ENCODE results near the gene CDK18. TPM values are rescaled to one million over a fixed set of nuclear protein-coding genes. Genes with fewer than 3 reads are reported as not detected.

The CDK18 gene
- total and polyA plus RNA-seq, 2 of the 8 experiments (the other 6 are each of a cell fraction or from before 2014, with no cell fraction given), result 31.2 to 44.0 TPM

DNA sequence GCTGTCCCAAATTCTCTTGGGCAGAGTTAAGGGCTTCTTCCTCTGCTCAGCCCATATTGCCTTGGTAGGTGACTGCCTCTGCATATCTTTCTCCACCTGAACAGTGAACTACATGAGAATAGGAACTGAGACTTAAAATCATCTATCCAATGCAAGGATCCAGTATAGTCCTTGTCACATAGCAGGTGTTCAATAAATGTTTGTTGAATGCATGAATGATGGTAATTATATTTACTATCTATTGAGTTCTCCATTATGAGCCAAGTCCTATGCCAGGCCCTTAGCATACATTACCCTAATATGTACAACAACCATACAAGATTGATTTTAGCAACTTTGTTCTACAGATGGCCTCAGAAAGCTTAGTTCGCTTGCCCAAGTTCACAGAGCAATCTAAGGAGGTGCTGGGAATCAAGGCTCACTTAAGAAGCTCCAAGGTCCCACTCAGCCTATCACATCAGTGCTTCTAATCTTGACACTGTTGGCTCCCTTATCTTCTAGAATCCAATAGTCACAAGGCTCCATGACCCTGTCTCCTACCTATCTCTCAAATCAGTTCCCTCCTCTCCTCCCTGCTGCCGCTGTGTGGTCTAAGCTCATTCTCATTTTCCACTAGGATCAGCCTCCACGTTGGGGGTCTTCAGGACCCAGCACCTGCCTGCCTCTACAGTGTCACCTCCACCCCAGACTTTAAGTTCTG lies 2.2 kb upstream of the CDK18 start:
- H3K4me1 ChIP-seq (replicated peaks in 1 of 4; ENCODE audit: control insufficient read depth in 3 of 4, insufficient read depth in 4 of 4, low read length in 3 of 4), result peaks cover 0 to 29% (median 16%) of the 10 kb centered on the region in 4 experiments; a peak in 6 of 7 replicates
- H3K23me2 ChIP-seq (ENCODE audit: low read depth, low read length), result peaks cover 9% of the 10 kb centered on the region; the same call in 1 of the 2 replicates
- H2BK15ac ChIP-seq (ENCODE audit: low read length), result peak overlapping the region; percentile 37
- no peak overlapping the region for H3K27ac ChIP-seq (ENCODE audit: low read depth, low read length)
- H3K9ac ChIP-seq (replicated peaks in 1 of 4; ENCODE audit: extremely low read depth in 1 of 4, low read depth in 3 of 4, low read length in 3 of 4), result no peak overlapping the region
- H3K79me2 ChIP-seq (ENCODE audit: control insufficient read depth in 1 of 2, insufficient read depth in 2 of 2, low read length in 2 of 2), result peaks cover 0 to 22% of the 10 kb centered on the region in 2 experiments; a peak in 3 of 4 replicates
- ChIA-PET POLR2A (ENCODE audit: partially characterized antibody) (interaction anchor here (0.7 to 4.8 kb wide), 6 partner anchors 10 to 46 kb away, joined by 3 to 17 read pairs (median 4); partner anchors contain the start of gene BLACAT1), CTCF (ENCODE audit: partially characterized antibody) (interaction anchor here (0.8 to 47.3 kb wide), 9 partner anchors 3 to 272 kb away, joined by 3 to 1626 read pairs (median 5); partner anchors contain the start of genes BLACAT1 and CDK18)
- no peak overlapping the region for H3K14ac ChIP-seq (ENCODE audit: insufficient read length)
- H3K56ac ChIP-seq (replicated peaks; ENCODE audit: insufficient read length, low read depth, low read length), result no peak overlapping the region
- H2BK120ac ChIP-seq (replicated peaks; ENCODE audit: low read depth, low read length), result no peak overlapping the region
- no peak overlapping the region for H3K23ac ChIP-seq (ENCODE audit: insufficient read length)
- H3K4ac ChIP-seq (replicated peaks; ENCODE audit: insufficient read length, low read depth, low read length), result no peak overlapping the region
- WGBS, 2 experiments (ENCODE audit: extremely low coverage in 1 of 2, insufficient coverage in 1 of 2, insufficient read length in 1 of 2, insufficient replicate concordance in 2 of 2, low coverage in 1 of 2, low lambda C conversion rate in 2 of 2, missing lambda C conversion rate in 1 of 2), result 90% methylated on average over 3 of the region's 3 CpGs; no CpG with 5 or more reads in 1 of the 2 experiments
- H3K79me1 ChIP-seq (ENCODE audit: low read depth, low read length), result peaks cover 12% of the 10 kb centered on the region
- H3K27me3 ChIP-seq (replicated peaks in 1 of 4; ENCODE audit: control insufficient read depth in 3 of 4, extremely low read depth in 1 of 4, insufficient read depth in 3 of 4, low read length in 3 of 4), result no peaks in the 10 kb centered on the region
- no peak overlapping the region for H4K91ac ChIP-seq (replicated peaks; ENCODE audit: insufficient read length, low read length)
- H4K20me1 ChIP-seq (replicated peaks in 1 of 2; ENCODE audit: control insufficient read depth in 1 of 2, insufficient read depth in 2 of 2, low read length in 2 of 2), result peaks cover 5 to 11% of the 10 kb centered on the region in 2 experiments
- H2AFZ ChIP-seq (ENCODE audit: low read length), result no peak overlapping the region
- H3K4me2 ChIP-seq (ENCODE audit: insufficient read depth in 1 of 2, low read depth in 2 of 2, low read length in 2 of 2), result no peak overlapping the region
- 0 out of 2 replicates have a peak overlapping the region, but pooled peaks have one; percentile 53 for H2BK20ac ChIP-seq (ENCODE audit: low read length)
- no peak for TF ChIP-seq NANOG (IDR thresholded peaks at IDR 0.05; ENCODE audit: insufficient read depth, low read depth, low read length, poor library complexity, severe bottlenecking)
- no peak for TF ChIP-seq EGR1 (IDR thresholded peaks at IDR 0.05; ENCODE audit: borderline replicate concordance, low read depth, low read length)
- no peak for TF ChIP-seq TBP (IDR thresholded peaks at IDR 0.05; ENCODE audit: low read depth, low read length)
- TF ChIP-seq CBX5 (IDR thresholded peaks at IDR 0.05; ENCODE audit: low read depth, low read length), result no peak
- TF ChIP-seq RXRA (IDR thresholded peaks at IDR 0.05; ENCODE audit: insufficient read depth, low read depth, low read length), result no peak
- no peak for TF ChIP-seq ZNF274 (IDR thresholded peaks at IDR 0.05; ENCODE audit: borderline replicate concordance, extremely low read depth, low read length)
- TF ChIP-seq KDM5A (IDR thresholded peaks at IDR 0.05; ENCODE audit: low read length), result no peak
- no peak for TF ChIP-seq CTBP2 (IDR thresholded peaks at IDR 0.05; ENCODE audit: borderline replicate concordance, insufficient read depth, insufficient read length, low read length)
- H2BK5ac ChIP-seq (ENCODE audit: low read depth, low read length), result peak overlapping the region; percentile 42; the same call in 1 of the 2 replicates
- no peak overlapping the region for H4K8ac ChIP-seq (ENCODE audit: extremely low read depth, insufficient read depth, low read length)
- no peak overlapping the region for H3K18ac ChIP-seq (ENCODE audit: extremely low read depth, low read length)
- no peaks in the 10 kb centered on the region for H3K36me3 ChIP-seq (ENCODE audit: control insufficient read depth in 2 of 4, insufficient read depth in 4 of 4, low read length in 3 of 4)
- H2AK5ac ChIP-seq (ENCODE audit: low read depth, low read length), result no peak overlapping the region
- no peak for DNase-seq (ENCODE audit: low read depth in 1 of 2, low spot score in 2 of 2)
- no peak overlapping the region for H4K5ac ChIP-seq (ENCODE audit: insufficient read length, low read depth, low read length)
- no peak for FAIRE-seq
- no peak overlapping the region for H3K4me3 ChIP-seq (ENCODE audit: extremely low read depth in 1 of 4, insufficient read depth in 2 of 4, low read depth in 3 of 4, low read length in 4 of 4)
- no peaks in the 10 kb centered on the region for H3K9me3 ChIP-seq (ENCODE audit: insufficient read depth in 2 of 2, low read depth in 1 of 2, low read length in 1 of 2)
- peak overlapping the region; percentile 80; the same call in 1 of the 2 replicates for H2BK12ac ChIP-seq (ENCODE audit: low read depth, low read length)
